Loucy (cell line): ENCODE measurements around the gene SLC39A9.

Experiments
- H2AFZ ChIP-seq: fragments of 200-600 bp; sonication (generic); 2 replicates; pipeline ENCODE4 v1.6.0; 2016; ENCODE audit warnings: antibody characterized with exemption, mild to moderate bottlenecking, low read length, moderate library complexity
- H3F3A ChIP-seq: fragments of 200-600 bp; 2 replicates; pipeline ENCODE4 v1.6.0; 2016; ENCODE audit warnings: antibody characterized with exemption, low read depth, mild to moderate bottlenecking
- H3K27me3 ChIP-seq: fragments of 200-600 bp; sonication (generic); 2 replicates; pipeline ENCODE4 v1.6.1; 2014; ENCODE audit warnings: low read length, mild to moderate bottlenecking; ENCODE audit not compliant: insufficient read depth, poor library complexity, severe bottlenecking
- H3K36me3 ChIP-seq: fragments of 200-600 bp; sonication (generic); 2 replicates; pipeline ENCODE4 v1.6.1; 2016; ENCODE audit warnings: low read length; ENCODE audit not compliant: insufficient read depth
- H3K4me1 ChIP-seq: fragments of 200-600 bp; sonication (generic); 2 replicates; pipeline ENCODE4 v1.5.1; 2014; ENCODE audit warnings: low read length, mild to moderate bottlenecking; ENCODE audit not compliant: insufficient read depth, poor library complexity, severe bottlenecking
- H3K4me2 ChIP-seq: fragments of 200-600 bp; sonication (generic); 2 replicates; pipeline ENCODE4 v1.6.0; 2014; ENCODE audit warnings: antibody characterized with exemption, low read length, low read depth, mild to moderate bottlenecking; ENCODE audit not compliant: poor library complexity, severe bottlenecking
- H3K4me3 ChIP-seq: fragments of 200-600 bp; sonication (generic); 2 replicates; pipeline ENCODE4 v1.5.1; 2014; ENCODE audit warnings: low read length, mild to moderate bottlenecking, mixed read lengths; ENCODE audit not compliant: poor library complexity, severe bottlenecking
- H3K79me2 ChIP-seq: fragments of 200-600 bp; sonication (generic); 2 replicates; pipeline ENCODE4 v1.6.1; 2014; ENCODE audit warnings: low read length; ENCODE audit not compliant: insufficient read depth
- H3K9ac ChIP-seq: fragments of 200-600 bp; sonication (generic); 2 replicates; pipeline ENCODE4 v1.6.0; 2014; ENCODE audit warnings: mild to moderate bottlenecking, low read depth, low read length, moderate library complexity; ENCODE audit not compliant: poor library complexity, severe bottlenecking
- H3K9me2 ChIP-seq: fragments of 200-600 bp; sonication (generic); replicated peaks from 2 replicates; pipeline ENCODE4 v1.6.1; 2016; ENCODE audit warnings: low read depth, low read length, mixed read lengths
- H3K9me3 ChIP-seq: fragments of 200-600 bp; sonication (generic); 2 replicates; pipeline ENCODE4 v1.6.1; 2014; ENCODE audit warnings: mild to moderate bottlenecking, antibody characterized with exemption, low read length, low read depth; ENCODE audit not compliant: insufficient read depth
- H4K20me1 ChIP-seq: fragments of 200-600 bp; sonication (generic); 2 replicates; pipeline ENCODE4 v1.6.0; 2014; ENCODE audit warnings: antibody characterized with exemption, low read length, mild to moderate bottlenecking; ENCODE audit not compliant: insufficient read depth, poor library complexity, severe bottlenecking
- CTCF ChIP-seq: fragments of 200-600 bp; sonication (generic); conservative IDR thresholded peaks from 2 replicates; pipeline ENCODE4 v1.5.1; 2014; ENCODE audit warnings: mild to moderate bottlenecking, antibody characterized with exemption, low read length
- EZH2phosphoT487 ChIP-seq: fragments of 200-600 bp; IDR thresholded peaks from 2 replicates; pipeline ENCODE4 v1.6.1; 2018; ENCODE audit warnings: antibody characterized with exemption, mild to moderate bottlenecking, moderate library complexity, borderline replicate concordance

Gene SLC39A9

GRCh38 chr14:69358966-69359365 lies 39.5 kb upstream of the SLC39A9 start:
- TF ChIP-seq CTCF, result no peak
- TF ChIP-seq EZH2phosphoT487, result no peak
- Histone ChIP-seq H3K9me2 (no peaks in the 10 kb centered on the region), H3K4me1 (peaks cover 13% of the 10 kb centered on the region), H3K4me2 (no peak overlapping the region), H3K9ac (no peak overlapping the region), H3K79me2 (no peaks in the 10 kb centered on the region), H3K9me3 (no peaks in the 10 kb centered on the region), H3F3A (no peaks in the 10 kb centered on the region), H3K36me3 (no peaks in the 10 kb centered on the region), H3K4me3 (no peak overlapping the region), H2AFZ (no peak overlapping the region), H3K27me3 (no peaks in the 10 kb centered on the region), H4K20me1 (no peaks in the 10 kb centered on the region)

GRCh38 chr14:69360438-69361108 lies 37.9 kb upstream of the SLC39A9 start:
- H3K9me3 ChIP-seq, result no peaks in the 10 kb centered on the region
- H3K36me3 ChIP-seq, result no peaks in the 10 kb centered on the region
- H3K79me2 ChIP-seq, result no peaks in the 10 kb centered on the region
- peak overlapping the region; percentile 3; the same call in 1 of the 2 replicates for H2AFZ ChIP-seq
- peaks cover 7% of the 10 kb centered on the region for H3K4me1 ChIP-seq
- H3K4me3 ChIP-seq, result no peak overlapping the region
- H3K4me2 ChIP-seq, result no peak overlapping the region
- H3F3A ChIP-seq, result no peaks in the 10 kb centered on the region
- no peaks in the 10 kb centered on the region for H3K9me2 ChIP-seq
- no peak overlapping the region for H3K9ac ChIP-seq
- no peaks in the 10 kb centered on the region for H3K27me3 ChIP-seq
- H4K20me1 ChIP-seq, result no peaks in the 10 kb centered on the region
- no peak for TF ChIP-seq EZH2phosphoT487
- TF ChIP-seq CTCF, result no peak

- Histone ChIP-seq H3K36me3 (no peaks in the 10 kb centered on the region), H3K9me2 (no peaks in the 10 kb centered on the region), H2AFZ (no peak overlapping the region), H3K27me3 (no peaks in the 10 kb centered on the region), H3F3A (no peaks in the 10 kb centered on the region), H3K9me3 (no peaks in the 10 kb centered on the region), H3K79me2 (no peaks in the 10 kb centered on the region), H3K4me1 (peaks cover 7% of the 10 kb centered on the region), H3K4me3 (no peak overlapping the region), H4K20me1 (no peaks in the 10 kb centered on the region), H3K9ac (no peak overlapping the region), H3K4me2 (no peak overlapping the region)
- TF ChIP-seq CTCF (no peak; the same call in 1 of the 2 replicates), EZH2phosphoT487 (no peak)
Measured at GRCh38 chr14:69363055-69363454, 35.4 kb upstream of the SLC39A9 start.
